Stimulated activated CD4-positive, alpha-beta T cell treated with anti-CD3 and anti-CD28 coated beads, Interleukin-1b, Interleukin-23, amount 100 ng/mL, for 48 hours (primary cell): ENCODE measurements around the gene CTDNEP1.
A peak's percentile ranks its signal among the peaks of the same experiment; 100 is the strongest.

Experiments used
- DNase-seq: peaks from one replicate; pipeline ENCODE4 v3.0.0-alpha.2; 2020

Gene CTDNEP1

DNA sequence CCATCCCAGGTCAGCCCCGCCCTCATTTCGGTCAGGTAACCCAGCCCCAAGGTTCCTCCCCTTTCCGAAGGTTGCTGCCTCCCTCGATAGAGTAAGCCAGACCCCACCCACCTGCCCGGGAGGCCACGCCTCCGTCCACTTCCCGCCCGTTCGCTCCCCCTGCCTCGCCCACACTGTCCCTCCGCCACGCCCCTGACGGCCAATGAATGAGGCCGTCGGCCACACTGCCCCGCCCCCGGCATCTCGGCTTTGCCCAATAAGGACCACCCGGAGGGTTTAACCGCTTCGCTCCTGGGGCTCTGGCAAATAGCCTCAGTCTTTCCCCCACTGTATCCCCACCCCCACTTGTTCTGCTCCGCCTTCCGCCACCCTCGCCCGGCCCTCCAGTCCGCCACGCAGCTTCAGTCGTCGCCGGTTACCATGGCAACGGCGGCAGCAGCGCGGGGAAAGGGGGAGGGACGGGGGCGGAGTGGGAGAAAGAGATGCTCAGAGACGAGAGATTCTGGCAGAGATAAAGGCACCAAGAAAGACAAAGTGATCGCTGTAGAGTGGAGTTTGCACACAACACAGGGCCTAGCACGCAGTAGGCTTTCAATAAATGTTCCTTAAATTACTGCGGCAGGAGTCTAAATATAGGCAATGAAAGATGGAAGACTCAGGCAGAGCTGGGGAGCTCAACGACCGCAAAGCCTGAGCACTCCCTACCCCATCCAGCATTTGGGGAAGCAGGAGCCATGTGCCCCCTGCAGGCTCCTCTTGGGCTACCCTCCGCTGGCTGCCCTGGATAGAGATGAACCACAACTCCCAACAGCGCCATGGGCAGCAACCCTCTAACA is 37.0 kb downstream of the CTDNEP1 start:
- peak; percentile 100 for DNase-seq

GRCh38 chr17:7213895-7214299 is 37.6 kb downstream of the CTDNEP1 start:
- peak; percentile 73 for DNase-seq

- no peak for DNase-seq
These were observed 39.9 kb downstream of the CTDNEP1 start for GRCh38 chr17:7211491-7212273.

GRCh38 chr17:7208754-7209460 is 42.6 kb downstream of the CTDNEP1 start:
- DNase-seq, result no peak

- DNase-seq, result no peak
These were observed 43.4 kb downstream of the CTDNEP1 start for GRCh38 chr17:7208027-7208571.

DNA sequence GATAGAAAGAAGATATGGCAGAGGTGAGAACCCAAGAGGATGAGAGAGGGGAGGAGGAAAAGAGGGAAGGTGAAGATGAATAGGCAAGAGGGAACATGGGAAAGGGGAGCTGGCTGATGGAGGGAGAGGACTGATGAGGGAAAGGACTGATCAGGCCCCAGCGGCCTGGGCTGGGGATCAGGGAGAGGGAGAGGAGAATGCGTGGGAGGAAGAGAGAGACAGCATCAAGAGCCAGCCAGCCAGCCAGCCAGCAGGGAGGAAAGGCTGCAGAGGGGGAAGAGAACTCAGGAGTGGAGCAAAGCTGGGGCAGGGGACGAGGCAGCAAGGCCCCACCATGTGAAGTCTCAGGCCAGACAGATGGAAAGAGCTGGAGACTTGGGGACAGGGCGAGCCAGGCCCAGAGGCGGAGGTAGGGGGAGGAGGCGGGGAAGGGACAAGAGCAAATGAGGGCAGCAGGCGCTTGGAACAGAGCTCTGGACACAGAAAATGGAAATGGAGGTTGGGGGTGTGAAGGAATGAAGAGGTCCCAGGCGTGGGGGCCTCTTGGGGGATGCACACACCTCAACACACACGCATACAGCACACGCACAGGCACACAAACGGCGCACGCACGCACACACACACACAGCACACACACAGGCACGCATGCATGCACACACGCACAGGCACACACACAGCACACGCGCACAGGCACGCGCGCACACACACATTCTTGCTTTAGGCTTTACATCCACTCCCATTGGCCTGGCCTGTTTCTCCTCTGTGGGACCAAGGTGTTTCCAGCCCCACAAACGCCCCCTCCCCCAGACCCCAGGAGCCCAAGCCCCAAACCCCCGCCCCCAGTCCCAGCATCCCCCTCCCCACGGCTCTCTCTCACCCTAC is 44.2 kb downstream of the CTDNEP1 start:
- no peak for DNase-seq

GRCh38 chr17:7205561-7205960 is 46.0 kb downstream of the CTDNEP1 start:
- no peak for DNase-seq

- DNase-seq, result peak; percentile 90
These were observed 46.6 kb downstream of the CTDNEP1 start for GRCh38 chr17:7204828-7205461.

DNA sequence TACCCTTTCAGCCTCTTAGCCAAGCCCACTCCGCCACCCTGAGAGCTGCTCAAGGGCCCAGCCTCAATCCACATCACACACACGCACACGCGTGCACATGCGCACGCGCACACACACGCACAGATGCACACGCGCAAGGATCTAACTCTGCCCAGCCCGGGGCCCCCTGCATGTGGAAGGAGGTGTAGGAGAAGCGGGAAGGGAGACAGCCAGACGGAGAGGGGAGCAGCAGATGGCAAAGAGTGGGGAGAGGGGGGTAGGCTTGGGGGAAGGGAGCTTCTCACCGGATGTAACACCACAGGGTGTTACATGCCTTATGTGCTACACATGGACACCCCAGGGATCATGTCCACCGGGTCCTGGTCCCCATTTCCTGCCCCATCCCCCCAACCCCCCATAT is 47.2 kb downstream of the CTDNEP1 start:
- DNase-seq, result no peak

- no peak for DNase-seq
These were observed 48.1 kb downstream of the CTDNEP1 start for GRCh38 chr17:7203391-7203790.

DNA sequence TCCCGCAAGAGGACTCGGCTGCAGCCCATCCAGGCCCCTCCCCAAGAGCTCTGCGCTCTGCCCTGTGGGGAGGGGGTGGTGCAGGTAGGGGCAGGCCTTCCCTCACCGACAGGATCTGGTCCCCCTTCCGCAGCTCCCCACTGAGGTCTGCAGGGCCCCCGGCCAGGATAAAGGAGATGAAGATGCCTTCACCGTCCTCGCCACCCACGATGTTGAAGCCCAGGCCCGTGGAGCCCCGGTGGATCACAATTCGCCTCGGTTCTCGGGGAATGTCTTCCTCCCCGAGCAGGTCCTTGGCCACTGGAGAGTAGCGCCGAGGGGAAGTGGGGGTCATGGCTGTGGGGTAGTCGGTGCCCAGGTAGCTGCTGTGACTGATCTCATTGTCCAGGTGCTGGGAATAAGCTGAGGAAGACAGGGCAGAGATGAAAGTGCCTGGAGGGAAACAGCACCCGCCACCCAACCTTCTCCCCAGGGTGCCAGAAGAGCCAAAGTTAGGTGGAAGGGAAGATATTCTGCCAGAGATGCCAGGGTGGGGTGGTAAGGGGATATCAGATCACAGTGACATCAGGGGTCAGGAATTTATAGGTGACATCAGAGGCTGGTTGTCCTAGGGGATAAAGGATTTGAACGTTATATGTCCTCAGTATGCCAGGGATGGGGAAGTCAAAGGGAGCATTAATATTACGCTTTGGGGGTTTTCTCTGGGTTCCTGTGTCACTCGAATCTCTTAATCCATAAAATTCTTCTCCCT is 54.7 kb downstream of the CTDNEP1 start:
- DNase-seq, result no peak

DNA sequence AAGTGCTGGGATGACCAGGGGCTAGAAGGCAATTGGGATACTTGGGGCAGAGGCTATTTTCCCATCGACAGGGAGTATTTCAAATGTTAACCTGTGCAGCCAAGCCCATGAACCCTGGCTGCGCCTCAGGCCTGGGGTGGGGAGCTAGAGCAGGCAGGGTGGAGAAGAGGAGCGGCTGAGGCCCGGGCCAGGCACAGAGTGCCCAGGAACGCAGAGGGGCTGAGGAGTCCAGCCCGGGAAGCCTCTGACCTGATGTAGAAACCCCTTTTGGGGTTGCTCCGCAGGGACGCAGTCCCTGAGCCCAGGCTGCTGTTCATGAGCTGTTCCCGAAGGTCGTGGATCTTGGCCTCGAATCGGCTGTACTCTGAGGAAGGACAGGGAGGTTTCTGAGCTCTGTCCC is 55.6 kb downstream of the CTDNEP1 start:
- no peak for DNase-seq
